GM12878 (cell line): ENCODE data around the gene SARDH. TPM values are rescaled to one million over a fixed set of nuclear protein-coding genes. Genes with fewer than 3 reads are reported as not detected.
"Not testable (repeated sequence)": the region's sequence is repeated elsewhere in the genome, so short reads cannot be mapped to it uniquely, and the experiment has no call there.

Source experiments
- ATAC-seq: fragments of 200-7000 bp; cut with Tn5 transposase; 3 replicates; pipeline ENCODE4 v1.9.1; 2020; ENCODE audit warnings: mild to moderate bottlenecking, moderate library complexity
- BruUV-seq: library from RNA; stranded (reverse); fragments of 400-500 nt; replicated peaks from 2 replicates; lab custom pipeline; 2021; lab: Mats Ljungman, UMichigan
- CTCF ChIA-PET: fragments of 300-600 bp; sonication (Branson Sonifier 250); formaldehyde crosslinking; extraction: SDS; loops from one replicate; lab custom pipeline; 2021; ENCODE audit warnings: inconsistent platforms; lab: Yijun Ruan, JAX
- POLR2A ChIA-PET: fragments of 350-600 bp; formaldehyde crosslinking; extraction: SDS; loops from one replicate; lab custom pipeline; 2021; ENCODE audit warnings: inconsistent platforms; lab: Charles Lee
- RAD21 ChIA-PET: fragments of 300-600 bp; sonication (Branson Sonifier 250); formaldehyde crosslinking; loops from one replicate; lab custom pipeline; 2023; ENCODE audit warnings: antibody characterized with exemption; ENCODE audit not compliant: unreplicated experiment; lab: Charles Lee
- SMC1A ChIA-PET: fragments of 300-600 bp; sonication (Branson Sonifier 250); formaldehyde crosslinking; loops from one replicate; lab custom pipeline; 2023; ENCODE audit not compliant: unreplicated experiment, uncharacterized antibody; lab: Charles Lee
- DNase-seq: peaks from one replicate; pipeline ENCODE4 v3.0.0-alpha.2; 2011; ENCODE audit warnings: low read depth, low spot score
- FAIRE-seq: peaks from 3 replicates; lab custom pipeline; 2011; peaks lifted over from hg19 to GRCh38; lab: Jason Lieb, UNC
- H2AFZ ChIP-seq: 2 replicates; pipeline ENCODE4 v1.6.0; 2011; ENCODE audit warnings: low read depth, low read length, control low read depth; ENCODE audit not compliant: control insufficient read depth
- H3K27ac ChIP-seq: 2 replicates; pipeline ENCODE4 v1.5.1; 2011; ENCODE audit warnings: control low read depth; ENCODE audit not compliant: control insufficient read depth, insufficient read depth
- H3K27me3 ChIP-seq, 2 experiments: replicated peaks in 1 of 2; 2 replicates each; pipeline versions ENCODE4 v1.6.0 to v1.6.1; 2011; ENCODE audit warnings: low read length in 1 of 2; ENCODE audit not compliant: control insufficient read depth in 2 of 2, insufficient read depth in 2 of 2
- H3K36me3 ChIP-seq, 2 experiments: 2 replicates each; pipeline ENCODE4 v1.5.1; 2011; ENCODE audit warnings: low read length in 1 of 2; ENCODE audit not compliant: control insufficient read depth in 2 of 2, insufficient read depth in 2 of 2
- H3K4me1 ChIP-seq: 2 replicates; pipeline ENCODE4 v1.6.1; 2011; ENCODE audit warnings: mild to moderate bottlenecking, low read length, moderate library complexity, mixed read lengths; ENCODE audit not compliant: control insufficient read depth, insufficient read depth
- H3K4me2 ChIP-seq: 2 replicates; pipeline ENCODE4 v1.6.0; 2011; ENCODE audit warnings: control low read depth; ENCODE audit not compliant: control insufficient read depth, insufficient read depth
- H3K4me3 ChIP-seq: fragments of 200-600 bp; sonication (generic); 2 replicates; pipeline ENCODE4 v1.5.1; 2016
- H3K79me2 ChIP-seq: 2 replicates; pipeline ENCODE4 v1.6.0; 2011; ENCODE audit warnings: low read length; ENCODE audit not compliant: control insufficient read depth, insufficient read depth
- H3K9ac ChIP-seq: 2 replicates; pipeline ENCODE4 v1.8.0; 2011; ENCODE audit warnings: low read length, control low read depth, mixed read lengths; ENCODE audit not compliant: control insufficient read depth, insufficient read depth
- H3K9me3 ChIP-seq: replicated peaks from 3 replicates; pipeline ENCODE4 v1.5.1; 2011; ENCODE audit warnings: mild to moderate bottlenecking, low read length; ENCODE audit not compliant: control insufficient read depth, insufficient read depth
- H4K20me1 ChIP-seq: 2 replicates; pipeline ENCODE4 v1.6.0; 2011; ENCODE audit not compliant: control insufficient read depth, insufficient read depth
- PRDM15 ChIP-seq: fragments of 450-650 bp; formaldehyde crosslinking; IDR thresholded peaks from 2 replicates; pipeline ENCODE4 v1.4.0; 2020; ENCODE audit warnings: mild to moderate bottlenecking, moderate library complexity
- WGBS: methylation state at CpG from one replicate; pipeline ENCODE4 v1.1.6; 2016; ENCODE audit warnings: low lambda C conversion rate; ENCODE audit not compliant: insufficient replicate concordance, insufficient coverage; ENCODE audit errors: missing lambda C conversion rate; 5-methylcytosine and 5-hydroxymethylcytosine counted together
- in situ Hi-C: fragments of 300-500 bp; cut with MboI; formaldehyde crosslinking; loops from 9 replicates; pipeline ENCODE4 v1.14.3; 2018; ENCODE audit warnings: mixed read lengths
- intact Hi-C: fragments of 100-400 bp; cut with micrococcal nuclease; formaldehyde crosslinking; loops from one replicate; pipeline ENCODE4 v1.14.2; 2022; ENCODE audit not compliant: unreplicated experiment
- polyA plus RNA-seq, 11 experiments: library from polyadenylated mRNA; depleted of rRNA in 4 of 11; unstranded in 6 of 11; stranded (reverse) in 5 of 11; fragments of >200 nt; fragmentation: Nextera tagmentation in 4 of 11; fragmentation: Illumina TruSeq in 1 of 11; extraction: Ambion mirVana in 4 of 11; extraction: Trizol in 1 of 11; gene quantifications; 1 replicate in 1 of 11; 2 replicates in 10 of 11; pipeline versions ENCODE4 v1.2.1 to v1.2.3, GENCODE V29; 2011 to 2016; ENCODE audit warnings: inconsistent platforms in 2 of 11, missing spikeins in 2 of 11, low read depth in 1 of 11
- total RNA-seq, 4 experiments: library from RNA; depleted of rRNA in 3 of 4; stranded (reverse); fragments of >200 nt in 3 of 4; fragmentation: Illumina TruSeq in 1 of 4; extraction: Trizol in 1 of 4; gene quantifications; 2 replicates each; pipeline versions ENCODE4 v1.2.1 to v1.2.3, GENCODE V29; 2013 to 2021

The SARDH gene
- total and polyA plus RNA-seq, 10 of the 15 experiments (the other 5 are each of a cell fraction or from before 2014, with no cell fraction given) = 0.03 to 0.15 (median 0.10) TPM; not detected in 6

GRCh38 chr9:133627341-133627740 is 110.8 kb downstream of the SARDH start:
- H4K20me1 ChIP-seq = no peaks in the 10 kb centered on the region
- no peak for TF ChIP-seq PRDM15 (CRISPR knock-in tag)
- SMC1A ChIA-PET = no interaction called here
- H3K9me3 ChIP-seq = no peaks in the 10 kb centered on the region; the same call in 2 of the 3 replicates
- FAIRE-seq = no peak
- in situ Hi-C loops = no loop called here
- H3K36me3 ChIP-seq = no peaks in the 10 kb centered on the region
- ATAC-seq = no peak
- no peak overlapping the region for H2AFZ ChIP-seq
- no peaks in the 10 kb centered on the region for H3K79me2 ChIP-seq
- no peak overlapping the region for H3K9ac ChIP-seq
- no peak overlapping the region for H3K27ac ChIP-seq
- H3K4me2 ChIP-seq = no peak overlapping the region
- RAD21 ChIA-PET = no interaction called here
- CTCF ChIA-PET = no interaction called here
- intact Hi-C loops = no loop called here
- H3K4me3 ChIP-seq = no peak overlapping the region
- POLR2A ChIA-PET = no interaction called here
- H3K4me1 ChIP-seq = no peaks in the 10 kb centered on the region
- BruUV-seq = no TSS peak
- peaks cover 0 to 1% of the 10 kb centered on the region in 2 experiments; a peak in 3 of 4 replicates for H3K27me3 ChIP-seq
- WGBS = 2% methylated on average over 3 of the region's 3 CpGs
- no peak for DNase-seq

GRCh38 chr9:133626008-133626407 is 112.1 kb downstream of the SARDH start:
- ATAC-seq, FAIRE-seq, H2AFZ ChIP-seq, H3K36me3 ChIP-seq, H3K9ac ChIP-seq, in situ Hi-C loops, H3K4me3 ChIP-seq, intact Hi-C loops, H3K79me2 ChIP-seq, H3K4me2 ChIP-seq, H3K4me1 ChIP-seq, POLR2A ChIA-PET, CTCF ChIA-PET, SMC1A ChIA-PET, H3K9me3 ChIP-seq, RAD21 ChIA-PET, H4K20me1 ChIP-seq, H3K27ac ChIP-seq, DNase-seq, BruUV-seq, H3K27me3 ChIP-seq: not testable (repeated sequence)
